Activated CD8-positive, alpha-beta T cell treated with anti-CD3 and anti-CD28 coated beads, Interleukin-2, amount 10 ng/mL, durations not matched to agents 7 days and 5 days (primary cell): Measurements from ENCODE around the gene GPD2. TPM values are rescaled to one million over a fixed set of nuclear protein-coding genes. Genes with fewer than 3 reads are reported as not detected.
A peak's percentile ranks its signal among the peaks of the same experiment; 100 is the strongest.

Experiments
- ATAC-seq: fragments of 150-1000 bp; cut with Tn5 transposase; one replicate; pipeline ENCODE4 v1.10.0; 2021; ENCODE audit warnings: moderate library complexity
- CTCF ChIA-PET: fragments of 350-600 bp; sonication (Branson Sonifier 250); formaldehyde crosslinking; loops from one replicate; lab custom pipeline; 2021; ENCODE audit warnings: antibody characterized with exemption; lab: Charles Lee
- POLR2A ChIA-PET: fragments of 350-600 bp; sonication (Branson Sonifier 250); formaldehyde crosslinking; loops from one replicate; lab custom pipeline; 2021; ENCODE audit warnings: antibody characterized with exemption; lab: Charles Lee
- DNase-seq: peaks from one replicate; pipeline ENCODE4 v3.0.0-alpha.2; 2020
- H3K27ac Mint-ChIP-seq: one replicate; pipeline ENCODE4 v1.8.0; 2021; ENCODE audit warnings: mild to moderate bottlenecking, mixed read lengths
- H3K27me3 Mint-ChIP-seq: one replicate; pipeline ENCODE4 v1.8.0; 2021; ENCODE audit warnings: low read depth, mixed read lengths
- H3K36me3 Mint-ChIP-seq: one replicate; pipeline ENCODE4 v1.8.0; 2021; ENCODE audit warnings: low read depth, mixed read lengths
- H3K4me1 Mint-ChIP-seq: one replicate; pipeline ENCODE4 v1.8.0; 2021; ENCODE audit warnings: low read depth, mixed read lengths
- H3K4me3 Mint-ChIP-seq: one replicate; pipeline ENCODE4 v1.8.0; 2021; ENCODE audit warnings: mild to moderate bottlenecking, mixed read lengths
- H3K9me3 Mint-ChIP-seq: one replicate; pipeline ENCODE4 v1.8.0; 2022; ENCODE audit warnings: mixed read lengths; ENCODE audit not compliant: insufficient read depth
- total RNA-seq, 2 experiments: library from RNA; stranded (reverse); gene quantifications; one replicate each; pipeline ENCODE4 v1.2.3, GENCODE V29; 2021

Gene GPD2
- total RNA-seq, 2 experiments from 2014 or later = 13.6 to 14.7 TPM

DNA sequence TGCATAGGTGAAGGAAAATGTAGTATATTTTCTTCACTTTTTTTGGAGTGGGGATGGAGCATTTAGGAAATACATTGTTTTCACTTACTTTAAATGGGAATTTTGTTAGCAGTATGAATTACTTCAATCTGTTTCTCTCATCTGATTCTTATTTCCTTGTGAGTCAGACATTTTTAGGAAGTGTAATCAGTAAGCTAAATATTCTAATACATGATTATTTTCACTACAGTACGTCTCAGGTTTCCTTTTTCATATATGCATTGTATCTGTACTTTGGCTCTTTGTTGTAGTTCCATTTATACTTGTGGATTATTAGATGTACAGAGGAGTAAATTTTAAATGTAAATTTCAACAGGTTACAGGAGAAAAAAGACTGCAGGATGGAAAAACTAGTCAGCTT, 27.9 kb downstream of the GPD2 start:
- H3K36me3 Mint-ChIP-seq = no peaks in the 10 kb centered on the region

DNA sequence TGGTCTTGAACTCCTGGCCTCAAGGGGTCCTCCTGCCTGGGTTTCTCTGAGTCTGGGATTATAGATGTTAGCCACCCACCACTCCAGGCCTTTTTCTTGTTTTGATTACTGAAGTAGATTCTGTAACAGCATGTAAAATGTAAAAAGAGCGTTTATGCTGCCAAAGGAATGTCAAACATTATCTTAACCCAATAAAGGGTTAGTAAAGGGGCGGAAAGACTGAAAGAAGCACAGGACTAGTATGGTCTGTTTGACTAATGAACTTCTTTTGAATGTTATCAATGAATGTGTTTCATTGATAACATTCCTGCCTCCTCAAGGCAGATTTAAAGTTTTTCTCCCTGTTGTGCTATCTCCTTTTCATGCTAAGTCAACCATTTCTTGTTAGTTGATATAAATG, 29.4 kb downstream of the GPD2 start:
- ChIA-PET CTCF (interaction anchor here (0.9 kb wide), 1 partner anchor 131 kb away, joined by 3 read pairs; no protein-coding TSS in a partner anchor), POLR2A (no interaction called here)
- no peaks in the 10 kb centered on the region for H3K27me3 Mint-ChIP-seq
- no peak overlapping the region for H3K27ac Mint-ChIP-seq
- H3K9me3 Mint-ChIP-seq = no peaks in the 10 kb centered on the region
- ATAC-seq = no peak
- H3K4me1 Mint-ChIP-seq = no peaks in the 10 kb centered on the region
- peaks cover 2% of the 10 kb centered on the region for H3K36me3 Mint-ChIP-seq
- no peak for DNase-seq
- H3K4me3 Mint-ChIP-seq = no peak overlapping the region

More for the DNA sequence above, 27.9 kb downstream of the GPD2 start:
- no peak for DNase-seq
- Mint-ChIP-seq H3K27me3 (no peaks in the 10 kb centered on the region), H3K4me3 (no peak overlapping the region), H3K4me1 (no peaks in the 10 kb centered on the region), H3K9me3 (no peaks in the 10 kb centered on the region), H3K27ac (no peak overlapping the region)
- POLR2A ChIA-PET = interaction anchor here (0.6 kb wide), 1 partner anchor 182 kb away, joined by 3 read pairs; no protein-coding TSS in a partner anchor
- CTCF ChIA-PET = no interaction called here
- ATAC-seq = no peak

DNA sequence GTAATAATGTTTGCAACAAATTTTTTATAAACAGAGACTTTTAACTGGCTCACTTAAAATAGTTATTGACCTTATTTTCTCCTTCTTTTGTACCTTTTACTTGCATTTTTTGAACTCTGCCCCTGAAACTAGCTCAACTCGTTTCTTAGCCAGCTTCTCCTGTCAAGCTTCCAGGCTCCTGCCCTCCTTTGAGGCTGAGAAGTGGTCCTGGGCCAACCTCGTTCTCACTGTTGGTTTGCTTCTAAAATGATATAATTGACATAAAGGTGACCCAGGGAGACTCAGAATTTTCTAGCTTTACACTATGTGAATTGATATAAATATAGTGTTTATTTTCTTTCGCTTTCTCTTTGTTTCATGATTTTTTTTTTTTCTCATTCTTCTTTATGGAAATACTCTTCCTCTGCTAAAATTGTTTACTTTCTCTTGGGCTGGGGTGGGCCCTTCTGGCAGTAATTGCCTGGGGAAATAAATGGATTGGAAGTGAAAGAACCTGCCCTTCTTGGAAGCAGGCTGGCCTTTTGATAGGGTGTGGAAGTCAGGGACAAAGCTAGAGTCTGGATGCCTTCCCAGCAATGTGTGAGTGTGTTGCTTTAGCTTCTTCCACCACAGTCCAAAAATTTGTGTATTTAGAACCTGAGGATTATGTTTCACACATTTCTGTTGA, 30.7 kb downstream of the GPD2 start:
- CTCF ChIA-PET = no interaction called here
- no peak for DNase-seq
- POLR2A ChIA-PET = interaction anchor here (0.5 kb wide), 1 partner anchor 9 kb away, joined by 3 read pairs; no protein-coding TSS in a partner anchor
- Mint-ChIP-seq H3K4me1 (peaks cover 6% of the 10 kb centered on the region), H3K36me3 (peaks cover 2% of the 10 kb centered on the region), H3K27ac (no peak overlapping the region), H3K9me3 (no peaks in the 10 kb centered on the region), H3K4me3 (no peak overlapping the region), H3K27me3 (no peaks in the 10 kb centered on the region)
- ATAC-seq = no peak

DNA sequence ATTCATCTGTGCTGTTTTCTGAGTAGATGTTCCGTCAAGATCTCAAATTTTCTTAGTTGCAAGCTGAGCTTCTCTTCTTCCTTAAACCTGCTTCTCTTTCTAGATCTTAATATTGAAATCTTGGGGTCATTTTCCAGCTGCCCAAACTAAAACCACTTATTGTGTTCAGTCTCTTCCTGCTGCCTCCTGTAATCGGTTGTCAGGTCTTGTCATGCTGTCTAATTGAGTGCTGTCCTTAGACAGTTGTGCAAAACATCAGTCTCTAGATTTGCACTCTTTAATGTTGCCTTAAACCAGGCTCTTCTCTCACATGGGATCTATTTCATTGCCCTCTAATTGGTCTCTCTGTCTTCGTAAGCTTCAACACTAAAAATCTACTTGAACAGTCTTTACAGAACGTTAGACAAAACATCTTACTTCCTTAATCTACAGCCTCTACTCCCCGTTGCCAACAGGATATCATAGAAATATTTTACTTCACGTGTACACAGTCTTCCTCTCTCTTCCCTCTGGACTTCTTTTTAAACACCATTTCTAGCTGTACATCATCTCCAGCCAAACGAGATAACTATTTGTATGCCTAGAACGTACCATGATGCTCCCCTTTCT, 34.9 kb downstream of the GPD2 start:
- Mint-ChIP-seq H3K27ac (no peak overlapping the region), H3K4me1 (peaks cover 18% of the 10 kb centered on the region), H3K27me3 (no peaks in the 10 kb centered on the region), H3K9me3 (no peaks in the 10 kb centered on the region), H3K4me3 (no peak overlapping the region), H3K36me3 (peaks cover 6% of the 10 kb centered on the region)
- ATAC-seq (no peak), DNase-seq (no peak)
- CTCF ChIA-PET = interaction anchor here (1.6 kb wide), 1 partner anchor 136 kb away, joined by 4 read pairs; no protein-coding TSS in a partner anchor
- POLR2A ChIA-PET = no interaction called here

DNA sequence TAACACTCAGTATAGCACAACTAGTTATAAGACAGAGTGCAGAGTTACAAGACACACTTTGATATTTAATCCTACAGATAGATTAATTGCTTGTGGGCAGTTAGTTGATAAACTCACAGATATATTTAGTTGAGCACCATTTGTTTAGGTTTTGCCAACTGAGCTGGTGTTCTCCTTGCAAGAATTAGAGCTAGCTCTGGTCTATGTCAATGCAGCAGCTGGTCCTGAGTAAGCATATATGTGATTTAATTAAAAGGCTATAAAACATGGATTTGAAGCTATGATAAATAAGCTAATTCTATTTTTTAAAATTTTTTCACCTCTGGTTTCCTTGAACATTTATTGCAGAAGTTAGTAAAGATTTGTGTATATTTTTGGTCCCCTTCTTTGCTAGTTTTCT, 35.6 kb downstream of the GPD2 start:
- CTCF ChIA-PET = interaction anchor here (0.6 to 1.8 kb wide), 4 partner anchors 118 to 633 kb away, joined by 3 to 7 read pairs (median 4); no protein-coding TSS in a partner anchor

DNA sequence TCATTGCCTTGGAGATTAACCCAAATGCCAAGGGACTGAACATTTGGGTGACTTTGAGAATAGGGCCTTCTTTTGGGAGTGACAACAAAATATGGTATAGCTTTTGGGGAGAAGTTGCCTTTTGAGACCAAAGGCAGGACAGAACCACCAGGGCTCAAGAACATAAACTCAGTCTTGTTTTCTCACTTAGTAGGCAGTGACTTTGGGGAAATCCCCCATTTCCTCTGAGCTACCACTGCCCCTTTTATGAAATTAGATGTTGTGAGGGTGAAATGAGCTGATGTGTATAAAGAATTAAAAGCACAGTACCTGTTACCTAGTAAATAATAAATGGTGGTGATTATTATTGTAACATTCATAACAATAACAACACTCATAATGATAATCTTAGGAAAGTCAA, 36.5 kb downstream of the GPD2 start:
- DNase-seq (no peak), ATAC-seq (no peak)
- ChIA-PET CTCF (interaction anchor here (0.9 to 1.8 kb wide), 3 partner anchors 117 to 139 kb away, joined by 3 to 7 read pairs (median 6); no protein-coding TSS in a partner anchor), POLR2A (no interaction called here)
- Mint-ChIP-seq H3K27me3 (no peaks in the 10 kb centered on the region), H3K4me3 (no peak overlapping the region), H3K27ac (no peak overlapping the region), H3K36me3 (peaks cover 12% of the 10 kb centered on the region), H3K4me1 (peaks cover 26% of the 10 kb centered on the region), H3K9me3 (no peaks in the 10 kb centered on the region)

More for the DNA sequence above, 35.6 kb downstream of the GPD2 start:
- DNase-seq (no peak), ATAC-seq (no peak)
- no peaks in the 10 kb centered on the region for H3K27me3 Mint-ChIP-seq
- H3K36me3 Mint-ChIP-seq = peaks cover 9% of the 10 kb centered on the region
- no peak overlapping the region for H3K27ac Mint-ChIP-seq
- POLR2A ChIA-PET = no interaction called here
- peaks cover 22% of the 10 kb centered on the region for H3K4me1 Mint-ChIP-seq
- H3K9me3 Mint-ChIP-seq = no peaks in the 10 kb centered on the region
- no peak overlapping the region for H3K4me3 Mint-ChIP-seq

DNA sequence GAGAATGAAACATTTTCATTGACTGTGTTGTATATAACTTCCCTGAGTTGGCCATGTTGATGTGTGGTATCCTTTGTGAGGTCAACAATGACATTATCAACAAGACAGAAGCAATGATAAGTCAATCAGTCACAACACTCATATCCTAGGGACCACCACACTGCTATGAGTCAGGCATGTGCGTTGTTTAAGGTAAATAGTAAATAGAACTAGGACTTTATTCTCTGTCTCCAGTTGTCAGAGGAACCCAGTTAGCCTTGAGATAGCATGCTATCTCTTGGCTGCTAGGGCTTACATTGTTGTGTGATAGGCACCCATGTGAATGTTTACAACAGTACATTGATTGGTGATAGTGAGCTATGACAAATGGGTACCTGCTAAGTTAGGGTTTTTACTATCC, 37.3 kb downstream of the GPD2 start:
- no peak for ATAC-seq
- Mint-ChIP-seq H3K9me3 (no peaks in the 10 kb centered on the region), H3K4me3 (no peak overlapping the region), H3K27ac (no peak overlapping the region), H3K27me3 (no peaks in the 10 kb centered on the region), H3K4me1 (peaks cover 31% of the 10 kb centered on the region), H3K36me3 (peaks cover 15% of the 10 kb centered on the region)
- ChIA-PET CTCF (interaction anchor here (1.8 kb wide), 2 partner anchors 116 to 138 kb away, joined by 6 to 7 read pairs; no protein-coding TSS in a partner anchor), POLR2A (interaction anchor here (0.8 kb wide), 1 partner anchor 14 kb away, joined by 3 read pairs; no protein-coding TSS in a partner anchor)
- DNase-seq = no peak

DNA sequence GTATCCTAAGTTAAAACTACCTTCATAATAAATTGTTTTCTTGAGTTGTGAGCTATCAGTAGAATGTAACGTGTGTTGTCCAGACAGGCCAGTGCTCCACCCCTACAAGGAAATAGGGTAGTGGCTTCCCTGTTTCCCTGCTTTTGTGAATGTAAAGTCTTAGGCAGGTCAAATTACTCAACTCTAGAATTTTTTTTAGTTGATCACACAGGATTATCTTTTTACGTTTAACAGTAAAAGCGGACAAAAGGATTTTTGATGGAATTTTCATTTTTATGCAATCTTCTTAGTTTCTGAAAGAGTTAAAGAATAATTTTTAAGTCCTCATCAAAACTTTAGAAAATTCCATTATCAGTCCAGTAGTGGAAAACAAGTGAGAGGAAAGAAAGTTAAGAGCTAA, 38.2 kb downstream of the GPD2 start:
- no peak overlapping the region for H3K27ac Mint-ChIP-seq
- ATAC-seq = no peak
- peaks cover 15% of the 10 kb centered on the region for H3K36me3 Mint-ChIP-seq
- ChIA-PET CTCF (no interaction called here), POLR2A (no interaction called here)
- H3K9me3 Mint-ChIP-seq = no peaks in the 10 kb centered on the region
- H3K27me3 Mint-ChIP-seq = no peaks in the 10 kb centered on the region
- peaks cover 33% of the 10 kb centered on the region for H3K4me1 Mint-ChIP-seq
- DNase-seq = no peak
- H3K4me3 Mint-ChIP-seq = no peak overlapping the region

DNA sequence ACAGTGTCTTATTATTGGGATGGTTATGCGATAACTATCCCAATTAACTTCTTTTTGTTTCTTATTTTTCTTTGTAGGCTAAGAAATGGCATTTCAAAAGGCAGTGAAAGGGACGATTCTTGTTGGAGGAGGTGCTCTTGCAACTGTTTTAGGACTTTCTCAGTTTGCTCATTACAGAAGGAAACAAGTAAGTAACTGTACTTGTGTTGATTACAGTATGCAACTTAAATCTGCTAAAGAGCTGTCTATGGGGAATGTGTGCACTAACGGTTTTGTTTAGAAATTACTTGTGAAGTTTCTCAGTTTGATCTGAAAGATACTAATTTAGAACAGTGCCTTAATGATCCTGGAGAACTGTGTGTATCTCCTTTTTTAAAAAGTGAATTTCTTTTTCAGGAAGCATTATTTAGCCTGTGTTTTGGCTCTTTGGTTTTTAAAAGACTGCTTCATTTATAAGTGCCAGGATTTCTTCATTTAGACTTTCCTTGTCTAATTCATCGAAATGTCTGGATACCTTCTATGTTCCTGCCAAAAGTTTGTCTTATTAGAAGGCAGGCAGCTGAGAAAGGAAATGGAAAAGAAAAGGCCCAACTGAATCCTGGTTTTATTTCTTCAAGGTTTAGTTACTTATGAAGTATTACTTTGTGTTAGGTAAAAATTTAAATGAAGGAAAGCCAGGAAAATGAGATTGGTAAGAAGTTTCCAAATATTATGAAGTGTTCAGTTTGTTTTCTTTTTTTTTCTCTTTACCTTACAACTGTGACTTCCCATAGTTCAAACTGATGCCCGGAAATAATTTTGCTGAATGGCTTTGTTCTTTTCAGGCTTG, 40.1 kb downstream of the GPD2 start:
- Mint-ChIP-seq H3K4me3 (no peak overlapping the region), H3K36me3 (peaks cover 14% of the 10 kb centered on the region), H3K27me3 (no peaks in the 10 kb centered on the region), H3K4me1 (peaks cover 37% of the 10 kb centered on the region), H3K27ac (peak overlapping the region; percentile 80), H3K9me3 (no peaks in the 10 kb centered on the region)
- DNase-seq (no peak), ATAC-seq (no peak)
- POLR2A ChIA-PET = interaction anchor here (0.7 kb wide), 1 partner anchor 10 kb away, joined by 3 read pairs; no protein-coding TSS in a partner anchor
- CTCF ChIA-PET = interaction anchor here (1.0 kb wide), 1 partner anchor 141 kb away, joined by 3 read pairs; no protein-coding TSS in a partner anchor

DNA sequence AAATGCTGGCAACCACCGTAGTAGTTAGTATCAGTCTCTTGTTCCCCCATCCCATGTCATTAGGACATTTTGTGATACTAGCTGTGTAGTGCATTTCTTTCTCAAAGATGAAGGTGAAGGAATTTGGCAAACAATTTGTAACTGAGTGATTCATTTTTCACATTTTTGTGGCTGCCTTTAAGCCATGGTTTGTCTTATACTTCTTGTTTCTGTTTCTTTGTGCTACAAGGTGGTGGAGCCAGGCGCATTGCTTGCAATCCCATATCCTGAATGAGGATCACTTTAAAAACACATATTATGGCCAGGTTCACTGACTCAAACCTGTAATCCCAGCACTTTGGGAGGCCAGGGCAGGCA, 40.6 kb downstream of the GPD2 start:
- ChIA-PET POLR2A (no interaction called here), CTCF (interaction anchor here (1.0 kb wide), 1 partner anchor 142 kb away, joined by 3 read pairs; no protein-coding TSS in a partner anchor)
- Mint-ChIP-seq H3K4me1 (peaks cover 36% of the 10 kb centered on the region), H3K27ac (peak overlapping the region; percentile 80), H3K27me3 (no peaks in the 10 kb centered on the region), H3K4me3 (no peak overlapping the region), H3K9me3 (no peaks in the 10 kb centered on the region), H3K36me3 (peaks cover 14% of the 10 kb centered on the region)
- ATAC-seq (no peak), DNase-seq (no peak)

DNA sequence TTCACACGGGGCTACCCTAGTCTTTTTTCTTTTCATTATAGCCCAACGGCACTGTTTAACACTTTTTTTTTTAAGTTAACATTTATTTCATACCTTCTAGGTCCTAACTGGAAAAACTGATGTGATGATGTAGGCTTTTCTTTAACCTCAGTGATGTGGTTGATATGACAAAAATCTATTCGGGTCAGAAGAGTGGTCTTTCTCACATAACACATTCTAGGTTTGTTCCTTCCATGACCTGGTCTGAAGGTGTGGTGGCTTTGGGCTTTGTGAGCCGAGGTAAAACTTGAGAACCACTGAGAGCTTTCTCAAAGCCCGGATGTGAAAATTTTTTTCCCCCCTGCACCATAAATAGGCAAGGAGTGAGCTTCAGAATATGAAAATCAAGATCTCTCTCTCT, 44.2 kb downstream of the GPD2 start:
- H3K36me3 Mint-ChIP-seq = peaks cover 20% of the 10 kb centered on the region
- H3K9me3 Mint-ChIP-seq = no peaks in the 10 kb centered on the region
- no peaks in the 10 kb centered on the region for H3K27me3 Mint-ChIP-seq
- ChIA-PET CTCF (no interaction called here), POLR2A (interaction anchor here (1.9 kb wide), 1 partner anchor 140 kb away, joined by 4 read pairs; no protein-coding TSS in a partner anchor)
- no peak overlapping the region for H3K27ac Mint-ChIP-seq
- H3K4me1 Mint-ChIP-seq = peaks cover 36% of the 10 kb centered on the region
- ATAC-seq (peak; percentile 49), DNase-seq (no peak)
- no peak overlapping the region for H3K4me3 Mint-ChIP-seq
